ENCODE measurements around the gene SPATA4. TPM values are rescaled to one million over a fixed set of nuclear protein-coding genes. Genes with fewer than 3 reads are reported as not detected.

The SPATA4 gene
- total and polyA plus RNA-seq, 9 of the 15 experiments (the other 6 are each of a cell fraction or from before 2014, with no cell fraction given): not detected

GRCh38 chr4:176186671-176187395, 8.6 kb downstream of the SPATA4 start:
- no peak overlapping the region for H3K9ac ChIP-seq (ENCODE audit: insufficient read depth in 1 of 2, low read depth in 2 of 2, low read length in 2 of 2)
- no peaks in the 10 kb centered on the region for H3K4me1 ChIP-seq (replicated peaks in 1 of 2; ENCODE audit: control insufficient read depth in 2 of 2, insufficient read depth in 2 of 2, low read length in 2 of 2)
- H3K79me2 ChIP-seq (ENCODE audit: control insufficient read depth, insufficient read depth, low read length): no peaks in the 10 kb centered on the region
- intact Hi-C loops (cut with micrococcal nuclease): no loop called here
- no peak for FAIRE-seq
- no peaks in the 10 kb centered on the region for H3K36me3 ChIP-seq (ENCODE audit: control insufficient read depth, insufficient read depth, low read length)
- ChIA-PET CTCF (ENCODE audit: low intra/inter-chr PET ratio) (no interaction called here), POLR2A (no interaction called here)
- ATAC-seq: no peak
- H3K4me3 ChIP-seq: no peak overlapping the region
- no peaks in the 10 kb centered on the region for H3K9me3 ChIP-seq (replicated peaks; ENCODE audit: control insufficient read depth, insufficient read depth, low read depth, low read length)
- no peak overlapping the region for H2AFZ ChIP-seq (ENCODE audit: low read depth, low read length)
- 0% methylated on average over 6 of the region's 6 CpGs for WGBS (ENCODE audit: insufficient coverage, low coverage, missing lambda C conversion rate)
- H3K27ac ChIP-seq (ENCODE audit: extremely low read depth, low read depth, low read length): no peak overlapping the region
- BruUV-seq (replicated peaks): no TSS peak
- H3K9me1 ChIP-seq (ENCODE audit: control insufficient read depth, insufficient read depth, low read length): no peaks in the 10 kb centered on the region
- no peaks in the 10 kb centered on the region for H3K27me3 ChIP-seq (ENCODE audit: control insufficient read depth in 2 of 2, insufficient read depth in 2 of 2, low read length in 2 of 2)
- no peak for DNase-seq (ENCODE audit: extremely low read depth in 1 of 4, low spot score in 3 of 4)
- in situ Hi-C loops (cut with MboI): no loop called here
- no peaks in the 10 kb centered on the region for H4K20me1 ChIP-seq (replicated peaks; ENCODE audit: control insufficient read depth, insufficient read depth, low read length)
- H3K4me2 ChIP-seq (ENCODE audit: insufficient read depth, low read length): no peak overlapping the region
- TF ChIP-seq CHCHD3 (CRISPR knock-in tag; IDR thresholded peaks at IDR 0.05): no peak
- TF ChIP-seq SP2 (IDR thresholded peaks at IDR 0.05; ENCODE audit: extremely low read depth, low read depth, low read length, poor library complexity, severe bottlenecking): no peak
- no peak for TF ChIP-seq FOXK1 (CRISPR knock-in tag; IDR thresholded peaks at IDR 0.05; ENCODE audit: borderline replicate concordance)
- no peak for TF ChIP-seq FOS (IDR thresholded peaks at IDR 0.05; ENCODE audit: extremely low read depth, insufficient read length)
- TF ChIP-seq ZNF121 (CRISPR knock-in tag; conservative IDR thresholded peaks at IDR 0.05): no peak
- TF ChIP-seq ZNF583 (CRISPR knock-in tag; IDR thresholded peaks at IDR 0.05): no peak
- TF ChIP-seq CREB1 (IDR thresholded peaks at IDR 0.05): no peak
- no peak for TF ChIP-seq CREB1 (CRISPR knock-in tag; IDR thresholded peaks at IDR 0.05)
- TF ChIP-seq VEZF1 (CRISPR knock-in tag; IDR thresholded peaks at IDR 0.05): no peak
- TF ChIP-seq SRSF3 (IDR thresholded peaks at IDR 0.05; ENCODE audit: insufficient read depth, low read length): no peak
- no peak for TF ChIP-seq NFE2 (IDR thresholded peaks at IDR 0.05; ENCODE audit: low read depth)
- TF ChIP-seq RBM15 (IDR thresholded peaks at IDR 0.05; ENCODE audit: insufficient read depth, low read length): no peak
- TF ChIP-seq SETDB1 (IDR thresholded peaks at IDR 0.05; ENCODE audit: low read length): no peak
- TF ChIP-seq SFPQ (IDR thresholded peaks at IDR 0.05; ENCODE audit: low read depth, low read length): no peak
- TF ChIP-seq ZNF408 (CRISPR knock-in tag; IDR thresholded peaks at IDR 0.05; ENCODE audit: low read depth): no peak
- no peak for TF ChIP-seq SMARCC2 (IDR thresholded peaks at IDR 0.05; ENCODE audit: low read depth)
- TF ChIP-seq POLR2H (tag; IDR thresholded peaks at IDR 0.05; ENCODE audit: low read depth): no peak
- TF ChIP-seq TRIM24 (IDR thresholded peaks at IDR 0.05): no peak

Measured in K562 (cell line).